Renal cortical epithelial cell (primary cell): Measurements from ENCODE around the gene MAP3K10. TPM values are rescaled to one million over a fixed set of nuclear protein-coding genes. Genes with fewer than 3 reads are reported as not detected.
A peak's percentile ranks its signal among the peaks of the same experiment; 100 is the strongest.
"Not testable (repeated sequence)": the region's sequence is repeated elsewhere in the genome, so short reads cannot be mapped to it uniquely, and the experiment has no call there.

ENCODE experiments used
- DNase-seq: peaks from one replicate; pipeline ENCODE4 v3.0.0-alpha.2; 2011; ENCODE audit warnings: low read depth
- total RNA-seq: library from RNA; depleted of rRNA; stranded (reverse); fragments of >200 nt; gene quantifications from 2 replicates; pipeline ENCODE4 v1.2.3, GENCODE V29; 2014

Gene MAP3K10
- total RNA-seq, 1 donor from 2014 or later = 11.2 TPM

DNA sequence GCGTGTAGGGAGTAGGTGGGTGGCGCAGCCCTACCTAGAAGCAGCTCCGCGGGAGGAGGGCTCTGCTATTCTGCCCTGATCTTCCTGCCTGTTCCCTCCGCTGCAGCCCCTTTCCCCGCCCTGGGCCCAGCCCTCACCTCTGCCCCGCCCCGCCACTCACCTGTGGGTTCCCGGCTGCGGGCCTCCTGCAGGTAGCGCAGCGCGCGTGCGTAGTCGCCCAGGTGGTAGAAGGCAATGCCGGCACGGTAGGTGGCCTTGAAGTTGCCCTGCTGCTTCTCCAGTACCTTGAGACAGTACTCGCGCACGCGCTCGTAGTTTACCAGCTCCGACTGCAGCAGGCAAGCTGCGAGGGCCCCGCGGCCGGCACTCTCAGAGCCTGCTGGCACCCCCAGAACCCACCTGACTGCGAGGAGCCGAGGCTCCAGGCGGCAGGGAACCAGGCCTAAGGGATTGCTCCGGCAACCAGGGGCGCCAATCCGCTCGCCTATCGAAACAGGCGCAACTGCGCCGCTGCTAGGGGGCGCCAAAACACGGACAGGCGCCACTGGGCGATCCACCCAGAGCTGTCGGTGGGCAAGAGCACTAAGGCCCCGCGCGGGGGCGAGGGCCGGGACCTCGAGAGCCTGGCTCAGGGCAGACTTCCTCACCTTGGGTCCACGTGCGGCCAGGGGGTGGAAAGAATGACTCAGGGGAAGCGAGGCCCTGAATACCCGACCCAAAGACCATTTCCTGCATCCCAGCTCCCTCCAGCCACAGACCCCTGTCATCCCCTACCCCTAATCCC, 26.0 kb downstream of the MAP3K10 start:
- no peak for DNase-seq

DNA sequence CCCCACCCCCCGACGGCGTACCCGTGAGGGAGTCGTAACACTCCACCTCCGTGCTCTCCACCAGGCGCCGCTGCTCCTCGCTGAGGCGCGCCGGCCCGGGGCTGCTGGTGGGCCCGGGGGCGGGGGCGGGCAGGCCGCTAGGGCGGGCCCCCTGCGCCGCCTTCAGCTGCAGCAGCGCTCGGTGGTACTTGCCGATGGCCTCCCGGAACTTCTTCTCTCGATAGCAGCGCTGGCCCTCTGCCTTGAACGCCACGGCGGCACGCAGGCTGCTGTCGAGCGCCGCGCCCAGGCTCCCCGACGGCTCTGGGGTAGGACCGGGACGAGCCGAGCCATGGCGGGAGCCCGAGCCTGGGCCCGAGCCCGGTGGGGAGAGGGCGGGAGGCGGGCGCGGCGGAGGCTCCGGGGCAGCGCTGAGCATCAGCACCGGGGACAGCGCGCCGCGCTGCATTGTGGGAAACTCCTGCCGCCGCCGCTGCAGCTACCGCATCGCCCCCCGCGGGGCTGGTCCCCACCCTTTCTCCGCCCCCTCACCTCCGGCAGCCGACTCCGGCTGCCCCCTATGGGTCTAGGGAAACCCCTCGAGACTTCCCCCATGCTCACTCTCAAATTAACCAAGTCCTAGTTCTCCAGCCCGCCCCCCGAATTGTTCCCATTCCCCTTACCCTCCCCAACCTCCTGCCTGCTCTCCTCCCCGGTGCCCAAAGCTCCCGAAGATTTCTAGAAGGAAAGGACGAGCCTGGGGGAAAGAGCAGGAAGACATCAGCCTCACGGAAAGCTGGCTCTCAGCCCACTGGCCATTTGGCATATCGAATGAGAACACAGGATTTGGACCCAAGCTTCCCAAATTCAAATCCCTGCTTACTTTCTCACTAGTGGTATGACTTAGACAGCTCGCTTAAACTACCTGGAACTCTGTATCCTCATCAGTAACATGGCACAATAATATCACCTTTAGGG, 27.0 kb downstream of the MAP3K10 start, which contains the start of gene TTC9B:
TTC9B (minus strand) TSS at position 451 of the 957 bp plus-strand sequence; CDS start at position 448, 3 bp downstream.
- DNase-seq = no peak

DNA sequence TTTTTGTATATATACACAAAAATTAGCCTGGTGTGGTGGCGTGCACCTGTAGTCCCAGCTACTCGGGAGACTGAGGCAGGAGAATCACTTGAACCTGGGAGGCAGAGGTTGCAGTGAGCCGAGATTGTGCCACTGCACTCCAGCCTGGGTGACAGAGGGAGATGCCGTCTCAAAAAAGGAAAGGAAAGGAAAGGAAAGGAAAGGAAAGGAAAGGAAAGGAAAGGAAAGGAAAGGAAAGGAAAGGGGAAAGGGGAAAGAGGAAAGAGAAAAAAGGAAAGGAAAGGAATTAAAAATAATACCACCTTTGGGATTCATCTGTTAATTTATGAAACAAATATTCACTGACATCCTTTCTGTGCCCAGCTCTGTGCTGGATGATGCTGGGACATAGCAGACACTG, 27.8 kb downstream of the MAP3K10 start:
- DNase-seq = not testable (repeated sequence)

DNA sequence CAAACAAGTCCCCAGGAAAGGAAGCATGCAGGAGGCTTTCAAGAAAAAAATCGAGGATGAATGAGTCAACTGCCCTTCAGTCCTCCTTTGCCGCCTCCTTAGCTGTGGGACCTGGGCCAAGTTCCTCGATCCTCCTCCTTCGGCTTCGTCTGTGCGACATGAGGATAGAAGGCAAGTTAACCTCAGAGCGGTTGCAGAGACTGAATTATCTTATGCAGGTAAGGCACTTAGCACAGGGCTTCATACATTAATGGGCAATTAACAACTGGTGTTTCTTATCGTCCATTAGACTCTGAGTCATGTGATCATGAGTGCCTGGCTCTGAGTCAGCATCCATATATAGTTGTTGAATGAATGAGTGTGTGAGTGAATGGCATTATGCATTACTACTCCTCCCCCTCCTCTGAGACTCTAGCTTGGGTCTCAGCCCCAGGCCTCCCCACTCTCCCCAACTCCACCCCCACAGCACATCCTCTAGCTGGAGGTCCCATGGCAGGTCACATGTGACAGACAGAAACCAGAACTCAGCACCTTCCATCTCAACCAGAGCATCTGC, 28.6 kb downstream of the MAP3K10 start:
- peak; percentile 81 for DNase-seq

DNA sequence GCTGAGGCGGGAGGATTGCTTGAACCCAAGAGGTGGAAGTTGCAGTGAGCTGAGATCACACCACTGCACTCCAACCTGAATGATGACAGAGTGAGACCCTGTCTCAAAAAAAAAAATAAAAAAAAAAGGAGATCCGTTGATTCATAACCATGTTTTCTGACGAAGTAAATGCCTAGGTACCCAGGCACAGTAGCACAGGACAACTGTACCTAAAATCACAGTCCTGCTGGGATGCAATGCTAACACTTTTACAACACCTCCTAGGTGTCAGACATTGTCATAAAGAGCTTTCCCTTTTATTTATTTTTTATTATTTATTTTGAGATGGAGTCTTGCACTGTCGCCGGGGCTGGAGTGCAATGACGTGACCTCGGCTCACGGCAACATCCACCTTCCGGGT, 29.4 kb downstream of the MAP3K10 start:
- no peak for DNase-seq

DNA sequence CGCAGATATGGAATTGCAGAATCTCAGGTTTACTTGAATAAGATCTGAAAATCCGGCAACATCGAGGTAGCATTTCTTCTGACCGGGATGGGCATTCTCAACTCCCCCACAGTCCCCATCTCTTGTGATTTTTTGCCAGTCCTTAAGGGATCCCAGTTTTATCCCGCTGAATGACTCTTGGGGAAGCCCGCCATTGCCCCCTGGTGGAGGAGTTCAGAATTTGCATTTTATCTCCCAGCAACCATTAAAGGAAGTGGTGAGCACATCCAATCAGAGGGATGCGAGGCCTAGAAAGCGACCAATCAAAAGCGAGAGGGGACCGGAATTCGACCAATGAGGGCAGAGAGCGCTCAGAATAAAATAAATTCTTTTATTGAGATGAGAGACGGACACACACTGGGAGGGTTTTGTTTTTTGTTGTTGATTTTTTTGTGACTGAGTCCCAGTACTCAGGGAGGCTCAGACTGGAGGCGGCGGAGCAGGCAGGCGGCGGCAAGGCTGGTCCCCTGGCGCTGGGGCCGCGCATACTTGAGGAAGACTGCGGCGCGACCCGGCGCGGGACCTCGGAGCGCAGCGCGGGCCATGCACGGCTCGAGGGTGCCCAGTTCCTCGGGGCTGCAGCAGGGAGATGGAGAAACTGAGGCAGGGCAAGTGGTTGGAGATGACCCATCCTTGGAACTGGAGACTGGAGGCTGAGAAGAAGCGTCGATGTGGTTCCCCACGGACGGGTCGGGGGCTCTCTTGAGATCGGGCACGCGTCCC, 30.8 kb downstream of the MAP3K10 start:
- DNase-seq = peak; percentile 90

DNA sequence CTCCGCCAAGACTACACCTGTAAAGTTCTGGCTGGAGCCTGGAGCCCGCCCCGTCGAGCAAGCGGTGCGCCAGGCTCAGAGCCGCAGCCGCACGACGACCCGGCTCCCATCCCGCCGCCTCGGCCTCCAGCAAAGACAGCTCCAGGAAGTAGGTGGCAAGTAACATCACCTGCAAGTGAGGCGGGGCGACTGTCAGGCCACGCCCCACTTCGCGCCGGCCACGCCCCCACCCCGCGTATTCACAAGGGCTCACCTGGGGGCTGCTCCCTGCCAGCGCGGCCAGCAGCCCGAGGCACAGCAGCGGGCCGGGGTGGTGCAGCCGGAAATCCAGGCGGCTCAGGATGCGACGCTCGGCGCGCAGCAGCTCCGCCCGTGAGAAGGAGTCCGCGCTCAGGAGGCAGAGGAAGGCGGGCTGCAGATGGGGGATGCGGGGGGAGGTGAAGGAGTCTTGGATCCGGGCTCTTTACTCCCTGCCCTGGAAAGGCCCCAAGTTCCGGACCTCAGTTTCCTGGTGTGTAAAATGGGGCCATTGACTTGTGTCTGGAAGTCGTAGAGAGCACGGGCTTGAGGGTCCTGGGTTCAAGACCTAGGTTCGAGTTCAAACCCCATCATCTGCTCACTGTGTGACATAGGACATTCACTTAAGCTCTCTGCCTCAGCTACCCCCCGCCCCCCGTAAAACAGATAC, 32.1 kb downstream of the MAP3K10 start:
- no peak for DNase-seq

DNA sequence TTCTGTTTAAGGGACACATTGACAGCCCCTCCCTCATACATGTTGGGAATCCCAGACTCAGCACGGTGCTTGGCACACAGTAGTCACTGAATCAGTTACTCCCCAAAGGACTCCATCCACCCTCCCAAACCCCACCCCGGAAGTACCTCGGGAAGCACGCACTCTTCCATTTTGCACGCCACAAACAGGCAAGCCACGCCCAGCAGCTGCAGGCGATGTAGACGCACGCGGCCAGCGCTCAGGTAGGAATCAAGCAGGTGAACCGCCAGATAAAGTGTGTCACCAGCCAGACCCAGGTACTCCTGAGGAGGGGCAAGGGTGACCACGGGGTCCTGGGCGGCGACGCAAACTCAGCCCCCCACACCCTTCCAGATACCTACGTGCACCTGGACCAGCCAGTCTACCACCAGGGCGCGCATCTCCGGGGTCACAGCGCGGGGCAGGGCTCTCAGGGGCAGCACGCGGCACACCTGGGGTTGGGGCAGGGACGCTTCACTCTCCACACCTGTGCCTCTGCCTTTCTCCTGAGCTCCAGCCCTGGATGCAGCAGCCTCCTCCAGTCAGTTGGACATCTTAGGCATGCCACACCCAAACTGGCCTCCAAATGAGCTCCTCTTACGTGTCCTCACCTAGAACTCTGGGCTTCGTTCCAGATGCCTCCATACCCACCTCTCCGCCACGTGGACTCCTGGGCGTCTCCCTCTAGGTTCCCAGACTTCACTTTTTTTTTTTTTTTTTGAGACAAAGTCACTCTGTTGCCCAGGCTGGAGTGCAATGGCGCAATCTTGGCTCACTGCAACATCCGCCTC, 33.3 kb downstream of the MAP3K10 start:
- no peak for DNase-seq

DNA sequence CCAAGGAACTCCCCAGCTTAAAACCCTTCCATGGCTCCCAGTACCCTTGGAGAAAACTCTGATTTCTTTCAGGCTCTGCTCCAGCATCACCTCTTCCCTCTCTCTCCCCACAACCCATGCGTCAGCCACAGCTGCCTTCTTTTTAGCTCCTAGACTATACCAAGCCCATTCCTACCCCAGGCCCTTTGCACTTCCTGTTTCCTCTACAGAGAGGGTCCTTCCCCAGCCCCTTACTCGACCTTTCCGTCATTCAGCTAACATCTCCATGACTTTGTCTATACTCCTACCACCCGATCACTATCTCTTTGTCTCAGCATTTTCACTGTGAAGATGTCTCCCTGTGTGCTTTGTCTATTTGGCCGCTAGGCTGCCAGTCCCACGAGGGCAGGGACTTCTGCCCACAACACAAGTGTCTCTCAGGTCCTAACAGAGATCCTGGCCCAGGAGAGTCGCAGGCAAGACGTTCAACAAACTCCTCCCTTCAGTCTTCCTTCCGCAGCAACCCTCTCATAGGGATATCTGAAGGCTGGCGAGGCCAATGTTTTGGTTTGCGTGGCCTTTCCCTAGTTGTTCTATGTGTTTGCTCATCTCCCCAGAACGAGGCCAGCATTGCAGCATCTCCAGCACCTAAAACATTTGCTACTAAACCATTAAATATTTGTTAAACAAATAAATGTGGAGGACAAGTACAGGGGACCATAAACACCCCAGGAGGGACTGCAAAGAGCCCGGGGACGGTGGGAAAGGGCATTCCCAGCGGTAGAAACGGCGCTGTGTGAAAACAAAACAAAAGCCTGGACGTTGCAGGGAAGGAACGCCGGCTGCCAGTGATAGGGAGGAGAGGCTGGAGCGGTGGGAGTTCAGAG, 34.4 kb downstream of the MAP3K10 start:
- DNase-seq = no peak

DNA sequence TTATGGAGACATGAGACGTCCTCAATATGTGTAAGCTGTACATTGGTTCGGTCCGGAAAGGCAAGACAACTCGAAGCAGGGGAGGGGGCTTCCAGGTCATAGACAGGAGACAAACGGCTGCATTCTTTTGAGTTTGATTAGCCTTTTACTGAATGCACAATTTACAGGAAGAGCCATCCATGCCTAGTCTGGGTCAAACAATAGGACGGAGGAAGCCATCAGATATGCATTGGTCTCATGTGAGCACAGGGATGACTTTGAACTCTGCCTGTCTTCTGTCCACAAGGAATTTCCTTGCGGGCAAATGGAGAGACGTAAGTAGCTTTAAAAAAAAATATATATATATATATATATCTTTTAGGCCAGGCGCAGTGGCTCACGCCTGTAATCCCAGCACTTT, 37.1 kb downstream of the MAP3K10 start:
- DNase-seq = no peak

DNA sequence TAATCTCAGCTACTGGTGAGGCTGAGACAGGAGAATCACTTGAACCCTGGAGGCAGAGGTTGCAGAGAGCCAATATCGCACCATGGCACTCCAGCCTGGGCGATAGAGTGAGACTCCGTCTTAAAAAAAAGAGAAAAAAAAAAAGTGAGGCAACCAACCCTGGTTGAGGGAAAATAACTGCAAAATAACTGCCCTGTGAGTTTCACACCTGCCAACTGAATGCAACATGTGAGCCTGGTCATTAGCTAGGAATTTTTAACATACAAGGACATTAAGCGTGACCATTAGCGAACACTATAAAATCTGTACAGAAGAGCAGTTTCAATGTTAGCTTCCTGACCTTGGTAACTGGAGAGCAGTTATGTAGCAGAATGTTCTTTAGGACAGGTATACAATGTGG, 37.6 kb downstream of the MAP3K10 start:
- DNase-seq = peak; percentile 47

DNA sequence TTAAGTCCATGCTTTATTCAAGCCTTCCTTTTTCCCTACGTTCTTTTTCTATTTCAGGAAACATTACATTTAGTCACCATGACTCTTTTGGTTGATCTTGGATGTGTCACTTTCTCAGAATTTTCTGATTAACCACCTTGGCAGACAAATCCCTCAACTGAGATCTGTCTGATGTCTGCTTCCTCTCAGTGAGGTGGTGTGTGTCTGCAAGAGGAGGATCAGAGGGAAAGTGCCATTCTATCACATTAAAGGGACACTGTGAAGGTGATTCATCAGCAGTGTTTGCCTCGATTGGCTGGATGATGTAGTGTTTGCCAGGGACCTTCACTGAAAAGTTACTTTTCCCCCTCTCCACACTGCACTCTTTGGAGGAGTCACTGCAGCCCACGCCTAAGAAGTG, 38.3 kb downstream of the MAP3K10 start:
- peak; percentile 33 for DNase-seq

DNA sequence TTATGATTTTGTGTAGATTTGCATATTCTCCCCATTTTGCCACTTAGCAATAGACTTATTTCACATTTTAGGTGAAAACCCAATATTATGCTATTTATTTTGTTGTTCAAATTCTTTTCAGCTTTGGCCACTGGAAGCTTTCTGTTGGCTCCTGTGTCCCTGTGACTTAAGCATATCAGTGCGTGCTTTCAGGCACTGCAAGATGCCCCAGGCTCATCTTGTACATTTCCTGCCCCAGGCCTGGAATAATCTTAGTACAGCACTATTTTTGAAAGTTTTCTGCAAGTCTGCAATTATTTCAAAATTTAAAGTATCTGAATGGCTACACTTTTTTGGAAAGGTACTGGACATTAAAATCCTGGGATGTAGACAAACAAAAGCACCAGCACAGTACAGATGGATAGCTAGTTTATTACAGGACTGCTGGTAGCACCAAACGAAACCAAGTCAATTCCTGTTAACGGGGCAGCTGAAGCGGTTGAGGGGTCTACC, 38.7 kb downstream of the MAP3K10 start:
- no peak for DNase-seq

DNA sequence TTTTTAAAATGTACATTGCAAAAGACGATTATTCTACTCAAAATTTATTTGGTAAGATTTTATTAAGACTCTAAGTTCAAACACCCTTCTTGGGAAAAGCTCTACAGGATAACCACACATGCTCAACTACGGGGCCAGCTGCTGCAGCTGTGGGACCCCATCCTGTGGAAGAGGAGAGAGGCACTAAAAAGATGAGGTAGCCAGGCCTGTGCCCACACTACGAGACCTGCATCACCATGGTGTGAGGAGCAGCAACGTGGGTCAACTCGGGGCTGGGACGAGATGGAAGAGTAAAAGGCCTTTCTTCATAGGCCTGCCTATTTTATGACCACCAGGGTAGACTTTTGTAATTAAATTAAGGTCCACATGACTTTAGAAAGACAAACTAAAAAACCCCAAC, 39.8 kb downstream of the MAP3K10 start:
- no peak for DNase-seq

DNA sequence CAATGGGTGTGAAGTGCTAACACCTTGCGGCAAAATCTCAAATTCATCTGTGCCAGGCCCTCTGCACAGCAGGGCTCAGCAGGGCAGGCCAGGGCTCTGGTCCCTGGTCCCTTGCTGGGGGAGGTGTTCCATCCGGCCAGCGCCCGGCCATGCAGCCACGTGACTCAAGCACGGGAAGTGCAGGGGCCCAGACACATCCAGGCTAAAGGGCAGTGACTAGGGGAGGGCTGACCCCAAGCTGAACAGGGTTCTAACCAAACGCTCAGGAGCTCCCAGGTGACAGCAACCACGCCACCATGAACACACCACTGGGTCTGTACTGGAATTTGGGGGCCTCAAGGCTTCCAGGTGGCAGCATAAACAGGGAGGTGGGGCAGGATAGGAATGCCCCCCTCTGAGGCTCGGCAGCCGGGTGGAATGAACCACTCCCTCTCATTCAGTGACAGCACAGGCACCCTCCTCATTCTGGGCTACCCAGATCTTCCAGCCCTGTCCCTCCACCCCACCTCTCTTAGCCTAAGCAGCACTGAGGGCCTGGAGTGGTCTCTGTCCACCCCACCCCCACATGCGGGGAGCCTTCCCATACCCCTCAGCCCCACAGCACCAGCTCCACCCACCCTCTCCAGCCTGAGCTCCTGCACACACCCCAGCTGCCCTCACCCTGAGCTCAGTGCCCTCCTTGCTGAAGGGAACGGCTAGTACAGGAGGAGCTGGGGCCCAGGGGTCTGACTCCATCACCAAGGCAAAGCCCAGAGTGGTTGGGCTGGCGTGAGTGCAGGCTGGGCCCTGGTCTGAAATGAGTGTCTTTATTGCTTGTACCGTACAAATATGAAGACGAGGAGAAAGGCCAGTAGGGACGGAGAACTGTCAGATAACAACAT, 40.6 kb downstream of the MAP3K10 start:
- peak; percentile 27 for DNase-seq

DNA sequence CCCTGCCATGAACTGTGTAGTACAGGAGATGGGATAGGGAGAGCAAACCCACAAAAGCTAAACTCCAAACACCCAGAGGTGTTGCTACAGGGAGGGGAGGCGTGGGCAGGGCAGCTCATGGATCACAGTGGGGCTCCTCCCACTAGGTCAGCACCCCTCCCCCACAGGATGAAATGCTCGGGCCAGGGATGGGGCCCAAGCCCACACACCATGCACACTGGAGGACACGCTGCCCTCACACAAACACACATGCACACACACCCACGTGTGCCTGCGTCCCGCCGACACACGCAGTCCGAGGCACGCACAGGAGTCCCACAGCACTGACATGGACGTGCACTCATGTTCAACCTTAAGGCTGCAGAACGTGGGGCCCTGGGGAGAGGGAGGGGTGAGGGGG, 41.3 kb downstream of the MAP3K10 start:
- DNase-seq = no peak

DNA sequence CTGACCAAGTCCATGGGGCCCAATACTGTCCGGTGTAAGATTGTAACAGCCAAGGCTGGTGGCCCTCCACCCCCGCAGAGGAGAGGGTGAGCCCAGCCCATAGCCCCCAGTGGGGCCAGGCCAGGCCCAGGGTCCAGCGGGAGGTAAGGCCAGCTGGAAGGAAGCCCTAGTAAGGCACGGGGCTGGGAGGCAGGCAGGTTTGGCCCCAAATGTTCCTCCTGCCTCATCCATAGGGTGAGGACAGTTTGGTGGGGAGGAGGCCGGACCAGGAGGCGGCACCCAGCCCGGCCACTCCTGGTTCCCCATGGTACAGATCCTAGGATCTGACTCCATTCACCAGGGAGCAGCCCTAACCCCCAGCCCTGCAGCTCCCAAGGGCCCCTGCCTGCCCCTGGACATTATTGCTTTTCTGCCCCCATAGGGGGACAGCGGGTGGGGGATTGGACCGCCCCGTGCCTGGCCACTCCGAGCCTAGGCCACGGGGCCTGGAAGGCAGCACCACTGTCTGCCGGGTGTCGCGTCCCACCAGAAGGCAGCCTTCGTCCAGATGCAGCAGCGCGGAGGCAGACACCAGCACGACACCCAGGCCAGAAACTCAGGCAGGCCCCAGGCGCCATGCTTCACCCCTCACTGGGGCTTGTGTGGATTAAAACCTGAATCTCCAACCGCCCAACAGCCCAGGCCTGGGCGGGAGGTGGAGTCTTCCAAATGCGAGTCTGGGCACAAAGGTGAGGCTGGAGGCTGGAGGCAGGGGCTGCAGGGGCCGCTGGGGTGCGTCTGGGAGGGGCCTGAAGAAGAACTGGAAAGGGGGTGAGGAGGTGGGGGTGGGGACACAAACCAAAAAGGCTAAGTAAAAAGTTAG, 42.0 kb downstream of the MAP3K10 start:
- no peak for DNase-seq
